Calu3 (cell line): Measurements from ENCODE around the gene FBXO28. TPM values are rescaled to one million over a fixed set of nuclear protein-coding genes. Genes with fewer than 3 reads are reported as not detected.

Source experiments
- BruUV-seq: library from RNA; stranded (reverse); fragments of 400-500 nt; replicated peaks from 2 replicates; lab custom pipeline; 2021; lab: Mats Ljungman, UMichigan
- CTCF ChIA-PET: fragments of 300-600 bp; sonication (Branson Sonifier 250); formaldehyde crosslinking; loops from one replicate; lab custom pipeline; 2022; ENCODE audit warnings: antibody characterized with exemption; lab: Charles Lee
- DNase-seq: peaks from one replicate; pipeline ENCODE4 v3.0.0; 2022
- H3K27ac Mint-ChIP-seq: one replicate; pipeline ENCODE4 v1.8.0; 2022; ENCODE audit warnings: mixed read lengths; ENCODE audit not compliant: unreplicated experiment
- H3K27me3 Mint-ChIP-seq: one replicate; pipeline ENCODE4 v1.8.0; 2022; ENCODE audit warnings: mixed read lengths; ENCODE audit not compliant: unreplicated experiment
- H3K36me3 Mint-ChIP-seq: one replicate; pipeline ENCODE4 v1.8.0; 2022; ENCODE audit warnings: mild to moderate bottlenecking, moderate library complexity, mixed read lengths; ENCODE audit not compliant: insufficient read depth, unreplicated experiment
- H3K4me1 Mint-ChIP-seq: one replicate; pipeline ENCODE4 v1.8.0; 2022; ENCODE audit warnings: mild to moderate bottlenecking, low read depth, mixed read lengths; ENCODE audit not compliant: unreplicated experiment
- H3K4me3 Mint-ChIP-seq: one replicate; pipeline ENCODE4 v1.8.0; 2022; ENCODE audit warnings: mild to moderate bottlenecking, low read depth, moderate library complexity, mixed read lengths; ENCODE audit not compliant: unreplicated experiment
- H3K9me3 Mint-ChIP-seq: one replicate; pipeline ENCODE4 v1.8.0; 2022; ENCODE audit warnings: low read depth, mixed read lengths; ENCODE audit not compliant: unreplicated experiment
- intact Hi-C: fragments of 100-400 bp; cut with micrococcal nuclease; formaldehyde crosslinking; loops from one replicate; pipeline ENCODE4 v1.10.0; 2022; ENCODE audit not compliant: unreplicated experiment
- total RNA-seq: library from RNA; stranded (reverse); gene quantifications from 2 replicates; pipeline ENCODE4 v1.2.3, GENCODE V29; 2022
- TF ChIP-seq, protein P1 (sequence below): fragments of 200-600 bp; IDR thresholded peaks from one replicate; pipeline ENCODE4 v1.8.0; 2022; ENCODE audit warnings: antibody characterized with exemption; ENCODE audit not compliant: unreplicated experiment

The FBXO28 gene
- total RNA-seq, 1 experiment from 2014 or later = 100 TPM

DNA sequence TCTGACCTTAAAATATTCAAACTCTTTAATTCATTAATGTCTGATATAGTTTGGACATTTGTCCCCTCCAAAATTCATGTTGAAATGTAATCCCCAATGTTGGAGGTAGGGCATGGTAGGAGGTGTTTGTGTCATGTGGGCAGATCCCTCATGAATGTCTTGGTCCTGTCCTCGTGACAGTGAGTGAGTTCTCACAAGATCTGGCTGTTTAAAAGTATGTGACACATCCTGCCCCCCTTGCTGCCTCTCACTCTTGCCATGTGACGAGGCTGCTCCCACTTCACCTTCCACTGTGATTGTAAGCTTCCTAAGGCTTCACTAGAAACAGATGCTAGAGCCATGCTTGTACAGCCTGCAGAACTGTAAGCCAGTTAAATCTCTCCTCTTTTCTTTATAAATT, 21.3 kb upstream of the FBXO28 start:
- CTCF ChIA-PET = no interaction called here
- DNase-seq = no peak
- Mint-ChIP-seq H3K4me3 (no peak overlapping the region), H3K27me3 (no peaks in the 10 kb centered on the region), H3K9me3 (peaks cover 5% of the 10 kb centered on the region), H3K27ac (no peak overlapping the region), H3K36me3 (no peaks in the 10 kb centered on the region), H3K4me1 (peaks cover 20% of the 10 kb centered on the region)
- TF ChIP-seq, protein P1, sequence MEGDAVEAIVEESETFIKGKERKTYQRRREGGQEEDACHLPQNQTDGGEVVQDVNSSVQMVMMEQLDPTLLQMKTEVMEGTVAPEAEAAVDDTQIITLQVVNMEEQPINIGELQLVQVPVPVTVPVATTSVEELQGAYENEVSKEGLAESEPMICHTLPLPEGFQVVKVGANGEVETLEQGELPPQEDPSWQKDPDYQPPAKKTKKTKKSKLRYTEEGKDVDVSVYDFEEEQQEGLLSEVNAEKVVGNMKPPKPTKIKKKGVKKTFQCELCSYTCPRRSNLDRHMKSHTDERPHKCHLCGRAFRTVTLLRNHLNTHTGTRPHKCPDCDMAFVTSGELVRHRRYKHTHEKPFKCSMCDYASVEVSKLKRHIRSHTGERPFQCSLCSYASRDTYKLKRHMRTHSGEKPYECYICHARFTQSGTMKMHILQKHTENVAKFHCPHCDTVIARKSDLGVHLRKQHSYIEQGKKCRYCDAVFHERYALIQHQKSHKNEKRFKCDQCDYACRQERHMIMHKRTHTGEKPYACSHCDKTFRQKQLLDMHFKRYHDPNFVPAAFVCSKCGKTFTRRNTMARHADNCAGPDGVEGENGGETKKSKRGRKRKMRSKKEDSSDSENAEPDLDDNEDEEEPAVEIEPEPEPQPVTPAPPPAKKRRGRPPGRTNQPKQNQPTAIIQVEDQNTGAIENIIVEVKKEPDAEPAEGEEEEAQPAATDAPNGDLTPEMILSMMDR = no peak
- intact Hi-C loops = no loop called here
- BruUV-seq = no TSS peak

DNA sequence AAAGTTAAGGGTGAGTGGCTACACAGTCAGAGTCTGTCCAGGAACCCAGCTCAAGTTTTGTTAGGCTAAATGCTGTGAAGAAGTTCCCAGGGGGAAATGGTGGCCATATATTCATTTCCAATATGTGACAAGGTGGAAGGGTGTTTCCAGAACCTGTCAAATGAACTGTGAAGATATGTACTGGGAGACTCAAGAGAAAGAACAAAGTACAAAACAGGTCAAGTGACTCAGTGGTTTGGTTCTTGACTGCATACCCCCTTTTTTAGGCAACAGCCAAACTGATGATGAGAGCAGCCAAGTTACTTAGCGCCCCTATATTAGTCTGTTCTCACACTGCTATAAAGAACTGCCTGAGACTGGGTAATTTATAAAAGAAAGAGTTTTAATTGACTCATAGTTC, 18.6 kb upstream of the FBXO28 start:
- Mint-ChIP-seq H3K36me3 (no peaks in the 10 kb centered on the region), H3K9me3 (peaks cover 5% of the 10 kb centered on the region), H3K4me1 (peaks cover 3% of the 10 kb centered on the region), H3K27ac (no peak overlapping the region), H3K4me3 (no peak overlapping the region), H3K27me3 (no peaks in the 10 kb centered on the region)
- intact Hi-C loops = no loop called here
- CTCF ChIA-PET = interaction anchor here (1.0 kb wide), 1 partner anchor 12 kb away, joined by 4 read pairs; no protein-coding TSS in a partner anchor
- TF ChIP-seq, protein P1 = no peak
- no TSS peak for BruUV-seq
- DNase-seq = no peak

DNA sequence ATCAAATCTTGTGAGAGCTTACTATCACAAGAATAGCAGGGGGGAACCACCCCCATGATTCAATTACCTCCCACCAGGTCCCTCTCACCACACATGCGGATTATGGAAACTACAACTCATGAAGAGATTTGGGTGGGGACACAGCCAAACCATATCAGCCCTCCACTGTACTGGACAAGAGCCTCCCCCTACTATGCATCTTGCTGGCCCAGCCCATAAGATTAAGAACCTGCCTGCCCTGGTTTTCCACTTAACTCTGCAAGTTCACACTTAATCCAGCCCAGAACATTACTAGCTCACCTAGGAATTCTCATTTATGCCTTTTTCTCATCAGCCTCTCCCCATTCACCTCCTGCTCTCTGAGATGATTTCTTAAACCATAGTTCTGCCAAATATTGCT, 18.0 kb upstream of the FBXO28 start:
- no peaks in the 10 kb centered on the region for H3K4me1 Mint-ChIP-seq
- BruUV-seq = no TSS peak
- H3K4me3 Mint-ChIP-seq = no peak overlapping the region
- no peak for DNase-seq
- no peak overlapping the region for H3K27ac Mint-ChIP-seq
- H3K9me3 Mint-ChIP-seq = peaks cover 3% of the 10 kb centered on the region
- TF ChIP-seq, protein P1 = no peak
- no peaks in the 10 kb centered on the region for H3K36me3 Mint-ChIP-seq
- CTCF ChIA-PET = interaction anchor here (0.6 to 1.0 kb wide), 2 partner anchors 11 to 26 kb away, joined by 4 to 5 read pairs; no protein-coding TSS in a partner anchor
- no peaks in the 10 kb centered on the region for H3K27me3 Mint-ChIP-seq
- intact Hi-C loops = no loop called here

DNA sequence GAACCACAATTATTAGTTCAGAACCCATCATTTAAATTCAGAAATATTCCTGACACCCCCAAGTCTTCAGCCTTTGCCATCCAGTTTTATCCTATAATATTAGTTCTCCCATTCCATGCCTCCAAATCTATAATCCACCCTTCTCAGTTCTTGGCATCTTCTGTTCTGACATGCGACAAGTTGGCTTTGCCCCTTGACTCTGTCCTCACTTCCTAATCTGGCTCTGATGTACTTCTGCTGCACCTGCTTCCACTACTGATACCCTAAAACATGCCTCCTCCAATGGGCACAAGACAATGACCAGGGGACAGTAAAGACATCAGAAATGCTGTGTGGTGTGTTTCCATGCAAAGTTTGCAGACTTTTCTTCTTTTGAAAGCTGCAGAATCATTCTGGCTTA, 17.1 kb upstream of the FBXO28 start:
- Mint-ChIP-seq H3K9me3 (no peaks in the 10 kb centered on the region), H3K4me3 (no peak overlapping the region), H3K36me3 (no peaks in the 10 kb centered on the region), H3K27ac (no peak overlapping the region), H3K27me3 (no peaks in the 10 kb centered on the region), H3K4me1 (no peaks in the 10 kb centered on the region)
- CTCF ChIA-PET = no interaction called here
- TF ChIP-seq, protein P1 = no peak
- no TSS peak for BruUV-seq
- intact Hi-C loops = no loop called here
- DNase-seq = no peak
